ENCODE results near the gene UNC79.

- TF ChIP-seq POLR2A (IDR thresholded peaks at IDR 0.05) (no peak), CTCF (IDR thresholded peaks at IDR 0.05) (no peak)
These were observed 79.3 kb downstream of the UNC79 start for GRCh38 chr14:93510056-93510455.

Data from ovary (tissue), 3 donors.